Ovary (tissue), 3 donors: Measurements from ENCODE around the gene DAB2IP.

ENCODE experiments used
- POLR2A ChIP-seq: fragments of 450-650 bp; IDR thresholded peaks from one replicate; pipeline ENCODE4 v1.6.1; 2017; ENCODE audit warnings: antibody characterized with exemption, mild to moderate bottlenecking, moderate library complexity
- TF ChIP-seq, protein P1 (sequence below), 3 donors: fragments of 450-650 bp in 2 of 3; fragments of 200-600 bp in 1 of 3; IDR thresholded peaks; one replicate each; pipeline versions ENCODE4 v1.5.1 to v1.8.0; 2016 to 2022; ENCODE audit warnings: antibody characterized with exemption in 3 of 3, mild to moderate bottlenecking in 1 of 3
- donor health status: DM: no; HTN: no; CAD: no.

DNA sequence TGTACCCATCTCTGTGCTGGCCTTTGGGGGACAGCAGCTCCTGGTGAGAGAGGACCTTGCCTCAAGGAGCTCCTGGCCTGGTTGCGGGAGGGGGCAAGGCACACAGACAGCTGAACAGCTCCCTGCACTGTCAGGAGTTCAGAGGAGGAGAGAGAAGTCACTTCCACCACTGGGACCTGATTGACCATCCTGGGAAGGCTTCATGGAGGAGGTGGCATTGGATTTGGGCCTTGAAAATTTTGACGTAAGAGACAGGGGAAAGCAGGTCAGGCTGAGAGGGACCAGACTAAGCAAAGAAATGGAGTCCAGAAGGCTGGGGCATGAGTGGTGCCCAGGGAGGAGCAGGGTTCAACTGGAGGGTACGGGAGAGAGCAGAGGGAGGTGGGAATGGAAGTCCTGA, 20.3 kb upstream of the DAB2IP start:
- TF ChIP-seq, protein P1, sequence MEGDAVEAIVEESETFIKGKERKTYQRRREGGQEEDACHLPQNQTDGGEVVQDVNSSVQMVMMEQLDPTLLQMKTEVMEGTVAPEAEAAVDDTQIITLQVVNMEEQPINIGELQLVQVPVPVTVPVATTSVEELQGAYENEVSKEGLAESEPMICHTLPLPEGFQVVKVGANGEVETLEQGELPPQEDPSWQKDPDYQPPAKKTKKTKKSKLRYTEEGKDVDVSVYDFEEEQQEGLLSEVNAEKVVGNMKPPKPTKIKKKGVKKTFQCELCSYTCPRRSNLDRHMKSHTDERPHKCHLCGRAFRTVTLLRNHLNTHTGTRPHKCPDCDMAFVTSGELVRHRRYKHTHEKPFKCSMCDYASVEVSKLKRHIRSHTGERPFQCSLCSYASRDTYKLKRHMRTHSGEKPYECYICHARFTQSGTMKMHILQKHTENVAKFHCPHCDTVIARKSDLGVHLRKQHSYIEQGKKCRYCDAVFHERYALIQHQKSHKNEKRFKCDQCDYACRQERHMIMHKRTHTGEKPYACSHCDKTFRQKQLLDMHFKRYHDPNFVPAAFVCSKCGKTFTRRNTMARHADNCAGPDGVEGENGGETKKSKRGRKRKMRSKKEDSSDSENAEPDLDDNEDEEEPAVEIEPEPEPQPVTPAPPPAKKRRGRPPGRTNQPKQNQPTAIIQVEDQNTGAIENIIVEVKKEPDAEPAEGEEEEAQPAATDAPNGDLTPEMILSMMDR (IDR thresholded peaks at IDR 0.05) = no peak
- no peak for TF ChIP-seq POLR2A
